WI38 (cell line): ENCODE measurements around the gene SGSH.

Experiments used
- H3K4me3 ChIP-seq: 2 replicates; pipeline ENCODE4 v1.5.1; 2011; ENCODE audit warnings: low read depth, mild to moderate bottlenecking, control low read depth, low read length
- CTCF ChIP-seq: IDR thresholded peaks from 2 replicates; pipeline ENCODE4 v1.5.1; 2012; ENCODE audit warnings: low read depth, mild to moderate bottlenecking, control low read depth, low read length

The SGSH gene

GRCh38 chr17:80233202-80233601 is 13.1 kb upstream of the SGSH start:
- TF ChIP-seq CTCF: no peak
- H3K4me3 ChIP-seq: no peak overlapping the region

GRCh38 chr17:80232438-80232837 is 12.3 kb upstream of the SGSH start:
- no peak for TF ChIP-seq CTCF
- H3K4me3 ChIP-seq: no peak overlapping the region

DNA sequence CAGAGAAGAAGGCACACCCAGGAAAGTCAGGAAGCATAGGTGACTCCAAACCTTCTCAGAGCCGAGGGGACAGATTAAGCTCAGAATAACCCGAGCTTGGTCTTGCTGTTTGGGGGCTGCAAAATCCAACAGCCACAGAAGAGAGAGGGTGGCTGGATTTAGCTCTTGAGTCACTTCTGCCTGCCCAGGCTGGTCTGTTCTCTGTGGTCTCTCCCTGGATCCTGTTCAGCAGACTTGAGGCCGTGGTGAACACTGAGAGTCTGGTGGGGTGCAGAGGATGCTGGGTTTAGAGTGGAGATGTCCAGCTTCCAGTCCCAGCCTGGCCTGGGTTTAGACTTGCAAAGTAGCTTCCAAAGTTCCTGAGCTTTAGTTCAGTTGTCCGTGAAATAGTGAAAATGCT is 8.9 kb upstream of the SGSH start:
- H3K4me3 ChIP-seq: no peak overlapping the region
- TF ChIP-seq CTCF: no peak

GRCh38 chr17:80228477-80228876 is 8.3 kb upstream of the SGSH start:
- no peak overlapping the region for H3K4me3 ChIP-seq
- no peak for TF ChIP-seq CTCF

- H3K4me3 ChIP-seq: no peak overlapping the region
- no peak for TF ChIP-seq CTCF
Observed at GRCh38 chr17:80227666-80228065, 7.5 kb upstream of the SGSH start.

- no peak overlapping the region for H3K4me3 ChIP-seq
- no peak for TF ChIP-seq CTCF
Observed at GRCh38 chr17:80227156-80227555, 7.0 kb upstream of the SGSH start.

DNA sequence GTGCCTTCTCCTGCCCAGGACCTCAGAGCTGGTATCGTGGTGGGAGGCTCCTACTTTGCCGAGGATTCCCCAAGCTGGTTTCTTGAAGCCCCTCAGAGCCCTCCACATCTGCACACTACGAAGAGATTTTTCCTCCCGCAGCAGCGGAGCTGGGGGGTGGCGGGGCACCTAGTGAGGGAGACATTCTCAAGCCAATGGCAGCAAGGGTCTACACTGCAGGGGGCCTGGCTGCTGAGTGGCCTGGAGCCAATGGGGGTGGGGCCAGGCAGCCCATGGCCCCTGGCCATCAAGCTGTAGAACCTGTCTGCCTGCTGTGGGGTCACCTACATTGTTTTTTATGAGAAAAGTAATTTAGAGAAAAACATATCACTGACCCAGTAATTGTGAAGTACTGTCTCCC is 5.1 kb upstream of the SGSH start:
- no peak for TF ChIP-seq CTCF

More for the DNA sequence above, 5.1 kb upstream of the SGSH start:
- H3K4me3 ChIP-seq: no peak overlapping the region
